ENCODE measurements around the gene JCAD. TPM values are rescaled to one million over a fixed set of nuclear protein-coding genes. Genes with fewer than 3 reads are reported as not detected.

The JCAD gene
- total and polyA plus RNA-seq, 2 donors (not counting 1 experiment from before 2014, with no cell fraction given), result 3.3 to 27.1 TPM

DNA sequence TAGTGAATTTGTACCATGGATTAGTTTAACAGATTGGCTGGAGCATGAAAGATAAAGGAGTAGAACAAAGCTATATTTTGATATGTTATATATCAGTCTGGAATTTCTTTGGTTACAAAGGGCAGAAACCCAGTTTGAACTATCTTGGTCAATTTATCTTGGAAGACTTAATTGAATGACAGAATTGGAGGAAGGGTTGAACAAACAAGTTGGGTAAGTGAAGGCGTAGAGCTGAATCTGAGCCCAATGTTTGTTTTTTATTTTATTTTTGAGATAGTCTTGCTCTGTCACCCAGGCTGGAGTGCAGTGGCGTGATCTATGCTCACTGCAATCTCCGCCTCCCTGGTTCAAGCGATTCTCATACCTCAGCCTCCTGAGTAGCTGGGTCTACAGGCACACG lies 21.8 kb upstream of the JCAD start:
- Histone ChIP-seq H3K36me3 (ENCODE audit: control insufficient read depth, insufficient read depth, low read length) (no peaks in the 10 kb centered on the region), H3K27me3 (ENCODE audit: control insufficient read depth, insufficient read depth, low read length) (no peaks in the 10 kb centered on the region), H3K4me1 (ENCODE audit: control insufficient read depth, extremely low read depth, insufficient read depth, low read length) (no peaks in the 10 kb centered on the region), H4K20me1 (ENCODE audit: control insufficient read depth, extremely low read depth, insufficient read depth, low read length) (no peaks in the 10 kb centered on the region), H2AFZ (ENCODE audit: low read length) (no peak overlapping the region), H3K9me3 (ENCODE audit: control insufficient read depth, insufficient read depth, low read depth, low read length) (no peaks in the 10 kb centered on the region), H3K4me3 (replicated peaks in 1 of 4; ENCODE audit: control extremely low read depth in 1 of 4, insufficient read depth in 1 of 4, low read depth in 3 of 4, low read length in 4 of 4) (no peak overlapping the region), H3K9ac (ENCODE audit: insufficient read depth, low read length) (no peak overlapping the region), H3K27ac (ENCODE audit: insufficient read depth, low read length) (no peak overlapping the region), H3K4me2 (ENCODE audit: extremely low read depth, insufficient read depth, low read length) (no peak overlapping the region), H3K79me2 (ENCODE audit: control insufficient read depth, insufficient read depth, low read length) (no peaks in the 10 kb centered on the region)
- TF ChIP-seq, protein P1, sequence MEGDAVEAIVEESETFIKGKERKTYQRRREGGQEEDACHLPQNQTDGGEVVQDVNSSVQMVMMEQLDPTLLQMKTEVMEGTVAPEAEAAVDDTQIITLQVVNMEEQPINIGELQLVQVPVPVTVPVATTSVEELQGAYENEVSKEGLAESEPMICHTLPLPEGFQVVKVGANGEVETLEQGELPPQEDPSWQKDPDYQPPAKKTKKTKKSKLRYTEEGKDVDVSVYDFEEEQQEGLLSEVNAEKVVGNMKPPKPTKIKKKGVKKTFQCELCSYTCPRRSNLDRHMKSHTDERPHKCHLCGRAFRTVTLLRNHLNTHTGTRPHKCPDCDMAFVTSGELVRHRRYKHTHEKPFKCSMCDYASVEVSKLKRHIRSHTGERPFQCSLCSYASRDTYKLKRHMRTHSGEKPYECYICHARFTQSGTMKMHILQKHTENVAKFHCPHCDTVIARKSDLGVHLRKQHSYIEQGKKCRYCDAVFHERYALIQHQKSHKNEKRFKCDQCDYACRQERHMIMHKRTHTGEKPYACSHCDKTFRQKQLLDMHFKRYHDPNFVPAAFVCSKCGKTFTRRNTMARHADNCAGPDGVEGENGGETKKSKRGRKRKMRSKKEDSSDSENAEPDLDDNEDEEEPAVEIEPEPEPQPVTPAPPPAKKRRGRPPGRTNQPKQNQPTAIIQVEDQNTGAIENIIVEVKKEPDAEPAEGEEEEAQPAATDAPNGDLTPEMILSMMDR (conservative IDR thresholded peaks at IDR 0.05 in 1 of 2, IDR thresholded peaks at IDR 0.05 in 1 of 2; ENCODE audit: low read depth in 1 of 2, low read length in 2 of 2), result no peak
- TF ChIP-seq EZH2 (IDR thresholded peaks at IDR 0.05; ENCODE audit: low read length, missing control alignments), result no peak
- DNase-seq (ENCODE audit: low read depth in 2 of 2), result no peak

- H3K27me3 ChIP-seq (ENCODE audit: control insufficient read depth, insufficient read depth, low read length), result no peaks in the 10 kb centered on the region
- TF ChIP-seq, protein P1 (conservative IDR thresholded peaks at IDR 0.05 in 1 of 2, IDR thresholded peaks at IDR 0.05 in 1 of 2; ENCODE audit: low read depth in 1 of 2, low read length in 2 of 2), result no peak
- no peak for TF ChIP-seq EZH2 (IDR thresholded peaks at IDR 0.05; ENCODE audit: low read length, missing control alignments)
- no peaks in the 10 kb centered on the region for H3K9me3 ChIP-seq (ENCODE audit: control insufficient read depth, insufficient read depth, low read depth, low read length)
- no peak for DNase-seq (ENCODE audit: low read depth in 2 of 2)
- H3K4me2 ChIP-seq (ENCODE audit: extremely low read depth, insufficient read depth, low read length), result no peak overlapping the region
- no peak overlapping the region for H3K9ac ChIP-seq (ENCODE audit: insufficient read depth, low read length)
- no peaks in the 10 kb centered on the region for H3K4me1 ChIP-seq (ENCODE audit: control insufficient read depth, extremely low read depth, insufficient read depth, low read length)
- no peak overlapping the region for H3K27ac ChIP-seq (ENCODE audit: insufficient read depth, low read length)
- no peaks in the 10 kb centered on the region for H4K20me1 ChIP-seq (ENCODE audit: control insufficient read depth, extremely low read depth, insufficient read depth, low read length)
- H3K79me2 ChIP-seq (ENCODE audit: control insufficient read depth, insufficient read depth, low read length), result no peaks in the 10 kb centered on the region
- H3K36me3 ChIP-seq (ENCODE audit: control insufficient read depth, insufficient read depth, low read length), result no peaks in the 10 kb centered on the region
- no peak overlapping the region for H2AFZ ChIP-seq (ENCODE audit: low read length)
- no peak overlapping the region for H3K4me3 ChIP-seq (replicated peaks in 1 of 4; ENCODE audit: control extremely low read depth in 1 of 4, insufficient read depth in 1 of 4, low read depth in 3 of 4, low read length in 4 of 4)
These were observed 20.8 kb upstream of the JCAD start for GRCh38 chr10:30080161-30080560.

- no peak for DNase-seq (ENCODE audit: low read depth in 2 of 2)
- no peak overlapping the region for H3K27ac ChIP-seq (ENCODE audit: insufficient read depth, low read length)
- no peak for TF ChIP-seq EZH2 (IDR thresholded peaks at IDR 0.05; ENCODE audit: low read length, missing control alignments)
- TF ChIP-seq, protein P1 (conservative IDR thresholded peaks at IDR 0.05 in 1 of 2, IDR thresholded peaks at IDR 0.05 in 1 of 2; ENCODE audit: low read depth in 1 of 2, low read length in 2 of 2), result no peak
These were observed 20.0 kb upstream of the JCAD start for GRCh38 chr10:30079408-30079807.

More at GRCh38 chr10:30079408-30079807, 20.0 kb upstream of the JCAD start:
- Histone ChIP-seq H3K27me3 (ENCODE audit: control insufficient read depth, insufficient read depth, low read length) (no peaks in the 10 kb centered on the region), H3K4me2 (ENCODE audit: extremely low read depth, insufficient read depth, low read length) (no peak overlapping the region), H3K9ac (ENCODE audit: insufficient read depth, low read length) (no peak overlapping the region), H3K79me2 (ENCODE audit: control insufficient read depth, insufficient read depth, low read length) (no peaks in the 10 kb centered on the region), H3K4me1 (ENCODE audit: control insufficient read depth, extremely low read depth, insufficient read depth, low read length) (no peaks in the 10 kb centered on the region), H3K9me3 (ENCODE audit: control insufficient read depth, insufficient read depth, low read depth, low read length) (no peaks in the 10 kb centered on the region), H4K20me1 (ENCODE audit: control insufficient read depth, extremely low read depth, insufficient read depth, low read length) (no peaks in the 10 kb centered on the region), H3K4me3 (replicated peaks in 1 of 4; ENCODE audit: control extremely low read depth in 1 of 4, insufficient read depth in 1 of 4, low read depth in 3 of 4, low read length in 4 of 4) (no peak overlapping the region), H2AFZ (ENCODE audit: low read length) (no peak overlapping the region), H3K36me3 (ENCODE audit: control insufficient read depth, insufficient read depth, low read length) (no peaks in the 10 kb centered on the region)
